Vagina (tissue), 2 donors: Measurements from ENCODE around the gene PNMA6F. TPM values are rescaled to one million over a fixed set of nuclear protein-coding genes. Genes with fewer than 3 reads are reported as not detected.
A peak's percentile ranks its signal among the peaks of the same experiment; 100 is the strongest.
"Not testable (repeated sequence)": the region's sequence is repeated elsewhere in the genome, so short reads cannot be mapped to it uniquely, and the experiment has no call there.

Experiments
- DNase-seq, 2 donors: peaks; one replicate each; pipeline ENCODE4 v3.0.0-alpha.2; 2017; ENCODE audit errors: extremely low spot score in 2 of 2
- H3K27ac ChIP-seq: fragments of 200-600 bp; sonication (generic); one replicate; pipeline ENCODE4 v1.5.1; 2019
- H3K27me3 ChIP-seq: fragments of 200-600 bp; sonication (generic); one replicate; pipeline ENCODE4 v1.5.1; 2019
- H3K36me3 ChIP-seq, 2 donors: fragments of 200-600 bp; sonication (generic); one replicate each; pipeline ENCODE4 v1.5.1; 2017 to 2019
- H3K4me1 ChIP-seq: fragments of 200-600 bp; sonication (generic); one replicate; pipeline ENCODE4 v1.5.1; 2019
- H3K4me3 ChIP-seq, 2 donors: fragments of 200-600 bp; sonication (generic); 1 replicate in 1 of 2; 2 replicates in 1 of 2; pipeline ENCODE4 v1.5.1; 2016 to 2019
- H3K9me3 ChIP-seq: fragments of 200-600 bp; sonication (generic); one replicate; pipeline ENCODE4 v1.5.1; 2019
- POLR2A ChIP-seq, 2 donors: fragments of 450-650 bp; IDR thresholded peaks; one replicate each; pipeline ENCODE4 v1.6.1; 2017; ENCODE audit warnings: antibody characterized with exemption in 2 of 2, mild to moderate bottlenecking in 2 of 2, moderate library complexity in 2 of 2
- POLR2AphosphoS5 ChIP-seq, 2 donors: sonication (generic); formaldehyde crosslinking; IDR thresholded peaks; one replicate each; pipeline ENCODE4 v1.9.0; 2017; ENCODE audit warnings: antibody characterized with exemption in 2 of 2, mild to moderate bottlenecking in 2 of 2, low read depth in 1 of 2; ENCODE audit not compliant: insufficient read depth in 1 of 2
- intact Hi-C: fragments of 100-400 bp; cut with DNase I; formaldehyde crosslinking; loops from one replicate; pipeline ENCODE4 v1.15.1; 2023
- total RNA-seq: library from RNA; depleted of rRNA; stranded (reverse); fragments of >200 nt; gene quantifications from one replicate; pipeline ENCODE4 v1.2.3, GENCODE V29; 2016
- TF ChIP-seq, protein P1 (sequence below), 3 experiments: fragments of 450-650 bp in 2 of 3; fragments of 200-600 bp in 1 of 3; sonication (generic) in 1 of 3; IDR thresholded peaks; one replicate each; pipeline ENCODE4 v1.5.1; 2017 to 2019; ENCODE audit warnings: antibody characterized with exemption in 3 of 3, mild to moderate bottlenecking in 2 of 3, moderate library complexity in 2 of 3

The PNMA6F gene
- total RNA-seq, 1 donor from 2014 or later: not detected

DNA sequence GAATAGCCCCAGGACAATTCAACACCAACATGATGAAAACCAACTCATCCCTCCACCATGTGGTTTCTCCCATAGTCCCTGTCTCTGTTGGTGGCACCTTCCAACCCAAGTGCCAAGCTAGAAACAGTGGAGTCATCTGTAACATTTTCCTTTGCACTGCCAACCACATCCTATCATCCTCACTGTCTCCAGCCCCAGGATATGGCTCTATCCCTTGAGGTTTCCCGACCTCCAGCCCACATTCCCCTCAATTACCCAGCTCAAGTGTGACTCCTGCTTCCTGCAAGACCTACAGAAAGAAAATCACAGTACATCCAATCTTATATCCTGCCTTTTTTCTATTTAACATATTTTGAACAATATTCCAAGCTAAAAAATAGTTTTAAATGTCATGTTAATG, 24.2 kb downstream of the PNMA6F start:
- H3K4me3 ChIP-seq: no peak overlapping the region
- H3K9me3 ChIP-seq: no peaks in the 10 kb centered on the region
- no peak for DNase-seq
- intact Hi-C loops: no loop called here
- no peaks in the 10 kb centered on the region for H3K4me1 ChIP-seq
- no peaks in the 10 kb centered on the region for H3K36me3 ChIP-seq
- no peak overlapping the region for H3K27ac ChIP-seq
- TF ChIP-seq, protein P1, sequence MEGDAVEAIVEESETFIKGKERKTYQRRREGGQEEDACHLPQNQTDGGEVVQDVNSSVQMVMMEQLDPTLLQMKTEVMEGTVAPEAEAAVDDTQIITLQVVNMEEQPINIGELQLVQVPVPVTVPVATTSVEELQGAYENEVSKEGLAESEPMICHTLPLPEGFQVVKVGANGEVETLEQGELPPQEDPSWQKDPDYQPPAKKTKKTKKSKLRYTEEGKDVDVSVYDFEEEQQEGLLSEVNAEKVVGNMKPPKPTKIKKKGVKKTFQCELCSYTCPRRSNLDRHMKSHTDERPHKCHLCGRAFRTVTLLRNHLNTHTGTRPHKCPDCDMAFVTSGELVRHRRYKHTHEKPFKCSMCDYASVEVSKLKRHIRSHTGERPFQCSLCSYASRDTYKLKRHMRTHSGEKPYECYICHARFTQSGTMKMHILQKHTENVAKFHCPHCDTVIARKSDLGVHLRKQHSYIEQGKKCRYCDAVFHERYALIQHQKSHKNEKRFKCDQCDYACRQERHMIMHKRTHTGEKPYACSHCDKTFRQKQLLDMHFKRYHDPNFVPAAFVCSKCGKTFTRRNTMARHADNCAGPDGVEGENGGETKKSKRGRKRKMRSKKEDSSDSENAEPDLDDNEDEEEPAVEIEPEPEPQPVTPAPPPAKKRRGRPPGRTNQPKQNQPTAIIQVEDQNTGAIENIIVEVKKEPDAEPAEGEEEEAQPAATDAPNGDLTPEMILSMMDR (IDR thresholded peaks at IDR 0.05): no peak
- TF ChIP-seq POLR2A (IDR thresholded peaks at IDR 0.05) (no peak), POLR2AphosphoS5 (IDR thresholded peaks at IDR 0.05; ENCODE audit: insufficient read depth in 1 of 2, low read depth in 1 of 2) (no peak)
- H3K27me3 ChIP-seq: no peaks in the 10 kb centered on the region

DNA sequence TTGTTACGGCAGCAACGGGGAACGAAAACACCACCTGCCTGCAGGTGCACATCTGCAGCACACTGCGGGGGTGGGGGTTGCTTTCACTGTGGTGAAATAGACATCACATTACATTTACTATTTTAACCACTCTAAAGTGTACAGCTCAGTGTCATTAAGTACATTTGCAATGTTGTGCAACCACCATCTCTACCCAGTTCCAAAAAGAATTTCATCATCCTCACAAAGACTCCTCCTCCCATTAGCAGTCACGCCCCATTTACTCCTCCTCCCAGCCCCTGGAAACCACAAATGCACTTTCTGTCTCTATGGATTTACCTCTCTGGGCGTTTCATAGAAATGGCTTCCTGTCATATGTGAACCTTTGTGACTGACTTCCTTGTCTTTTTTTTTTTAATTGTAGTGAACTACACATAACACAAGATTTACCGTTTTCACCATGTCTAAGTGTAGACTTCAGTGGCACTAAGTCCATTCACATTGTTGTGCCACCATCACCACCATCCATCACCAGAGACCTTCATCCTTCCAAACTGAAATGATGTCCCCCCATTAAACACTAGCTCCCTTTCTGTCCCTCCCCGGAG, 28.0 kb downstream of the PNMA6F start:
- intact Hi-C loops, H3K9me3 ChIP-seq, H3K27me3 ChIP-seq, H3K4me1 ChIP-seq, H3K4me3 ChIP-seq, H3K36me3 ChIP-seq, H3K27ac ChIP-seq, DNase-seq: not testable (repeated sequence)

DNA sequence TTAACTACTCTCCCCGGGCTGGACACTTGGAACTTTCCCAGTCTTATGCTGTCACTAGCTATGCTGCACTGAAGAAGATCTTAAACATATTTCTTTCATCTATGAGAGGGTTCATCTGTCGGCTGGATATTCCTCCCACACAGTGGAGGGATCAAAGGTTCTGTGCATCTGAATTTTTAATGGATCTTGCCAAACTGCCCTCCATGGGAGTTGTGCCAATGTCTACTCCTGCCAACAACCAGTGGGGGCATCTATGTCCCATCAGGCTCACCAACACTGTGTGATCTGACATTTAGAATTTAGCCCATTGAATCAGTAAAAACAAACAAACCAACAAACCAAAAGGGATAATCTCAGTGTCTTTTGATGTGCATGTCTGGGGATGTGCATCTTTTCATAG, 32.8 kb downstream of the PNMA6F start:
- H3K36me3 ChIP-seq, H3K27me3 ChIP-seq, H3K4me1 ChIP-seq, H3K4me3 ChIP-seq, DNase-seq, intact Hi-C loops, H3K27ac ChIP-seq, H3K9me3 ChIP-seq: not testable (repeated sequence)

DNA sequence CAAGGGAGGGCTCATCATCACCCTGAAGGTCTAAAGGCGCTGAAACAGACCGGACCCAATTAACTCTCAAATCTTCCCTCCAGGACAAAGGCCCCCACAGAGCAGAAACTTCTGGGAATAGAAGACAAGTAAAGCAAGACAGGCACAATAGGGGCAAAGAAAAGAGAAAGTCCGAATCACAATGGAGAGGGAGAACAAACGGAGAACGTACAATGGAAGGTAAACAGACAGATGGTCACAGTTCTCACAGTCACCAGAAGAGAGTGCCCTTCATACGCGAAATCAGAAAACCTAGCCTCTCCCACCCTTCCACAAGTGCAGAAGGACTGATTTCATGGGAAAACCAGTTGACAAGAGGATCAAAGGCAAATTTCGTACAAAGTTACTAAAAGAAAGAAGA, 35.9 kb downstream of the PNMA6F start:
- H3K36me3 ChIP-seq, H3K27me3 ChIP-seq, intact Hi-C loops, DNase-seq, H3K4me1 ChIP-seq, H3K27ac ChIP-seq, H3K4me3 ChIP-seq, H3K9me3 ChIP-seq: not testable (repeated sequence)

DNA sequence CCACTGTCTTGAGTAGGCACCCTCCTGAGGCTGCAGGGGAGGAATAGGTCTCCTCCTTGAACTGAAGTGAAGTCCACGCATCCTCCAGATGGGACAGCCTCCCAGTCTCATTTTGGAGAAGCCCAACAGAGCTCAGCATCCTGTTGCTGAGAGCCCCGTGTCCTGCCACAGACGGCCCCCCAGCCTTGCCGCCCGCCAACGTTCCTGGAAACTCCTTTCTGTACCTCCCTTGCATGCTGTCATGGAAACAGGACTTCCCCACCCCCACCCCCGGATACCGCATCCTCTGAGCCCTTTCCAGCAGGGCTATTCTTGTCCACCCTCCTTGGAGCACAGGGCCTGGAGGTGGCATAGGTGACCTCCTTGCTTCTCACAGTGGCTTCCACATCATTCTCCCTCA, 37.6 kb downstream of the PNMA6F start:
- H3K36me3 ChIP-seq, H3K27me3 ChIP-seq, DNase-seq, H3K9me3 ChIP-seq, H3K4me1 ChIP-seq, H3K27ac ChIP-seq, intact Hi-C loops, H3K4me3 ChIP-seq: not testable (repeated sequence)

DNA sequence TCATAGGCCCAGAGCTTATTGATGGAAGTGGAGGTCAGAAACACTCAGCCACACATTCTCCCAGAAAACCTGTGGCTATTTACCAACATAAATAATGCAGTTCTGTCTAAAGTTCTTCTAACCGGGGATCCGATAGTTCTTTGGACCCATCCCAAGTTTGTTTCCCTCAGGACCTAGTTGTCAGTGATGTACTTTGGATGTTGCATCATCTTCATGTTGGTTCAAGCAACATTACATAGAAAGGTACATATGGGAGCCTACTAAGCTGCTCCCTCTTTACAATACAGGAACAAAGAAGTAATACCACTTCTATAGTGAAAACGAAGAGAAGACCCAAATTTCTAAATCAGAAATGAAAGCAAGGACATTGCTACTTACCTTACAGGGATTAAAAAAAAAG, 39.8 kb downstream of the PNMA6F start:
- H3K27me3 ChIP-seq, intact Hi-C loops, H3K27ac ChIP-seq, H3K4me3 ChIP-seq, H3K36me3 ChIP-seq, H3K4me1 ChIP-seq, DNase-seq, H3K9me3 ChIP-seq: not testable (repeated sequence)

DNA sequence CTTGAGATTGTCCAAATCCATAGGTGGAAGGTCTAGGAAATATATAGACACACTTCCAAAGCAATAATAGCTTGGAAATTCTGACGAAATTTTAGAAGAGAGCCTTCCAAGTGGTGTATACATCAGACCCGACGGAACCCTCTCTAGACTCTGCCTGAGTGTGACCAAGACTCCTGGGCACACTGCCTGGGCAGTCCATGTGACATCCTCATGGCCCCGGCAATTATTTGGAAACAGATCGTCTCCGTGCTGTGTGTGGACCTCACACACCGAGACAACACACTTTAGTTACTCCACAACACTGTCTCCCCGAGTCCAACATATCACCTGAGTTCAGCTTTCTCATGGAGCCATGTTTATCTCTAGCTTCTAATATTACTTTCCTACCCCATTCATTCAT, 42.3 kb downstream of the PNMA6F start:
- DNase-seq: not testable (repeated sequence)

DNA sequence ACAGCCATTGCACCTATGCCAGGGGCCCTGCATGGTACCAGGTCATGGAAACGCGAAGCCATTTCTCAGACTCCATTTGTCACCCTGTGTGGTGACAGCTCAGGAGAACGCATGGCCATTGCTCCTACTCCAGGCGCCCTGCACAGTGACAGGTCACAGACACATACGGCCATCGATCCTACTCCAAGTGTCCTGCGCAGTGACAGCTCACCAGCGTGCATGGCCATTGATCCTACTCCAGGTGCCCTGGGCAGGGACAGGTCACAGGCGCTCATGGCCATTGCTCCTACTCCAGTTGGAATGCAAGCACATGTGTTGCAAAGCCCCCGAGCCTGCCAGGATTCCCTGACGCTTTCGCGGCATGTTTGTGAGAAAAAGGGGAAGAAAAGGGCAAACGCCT, 45.5 kb downstream of the PNMA6F start:
- DNase-seq, H3K9me3 ChIP-seq, H3K4me1 ChIP-seq, H3K36me3 ChIP-seq, H3K27me3 ChIP-seq, H3K27ac ChIP-seq, intact Hi-C loops, H3K4me3 ChIP-seq: not testable (repeated sequence)

More for the DNA sequence above, 42.3 kb downstream of the PNMA6F start:
- H3K9me3 ChIP-seq, H3K36me3 ChIP-seq, intact Hi-C loops, H3K27ac ChIP-seq, H3K27me3 ChIP-seq, H3K4me3 ChIP-seq, H3K4me1 ChIP-seq: not testable (repeated sequence)

DNA sequence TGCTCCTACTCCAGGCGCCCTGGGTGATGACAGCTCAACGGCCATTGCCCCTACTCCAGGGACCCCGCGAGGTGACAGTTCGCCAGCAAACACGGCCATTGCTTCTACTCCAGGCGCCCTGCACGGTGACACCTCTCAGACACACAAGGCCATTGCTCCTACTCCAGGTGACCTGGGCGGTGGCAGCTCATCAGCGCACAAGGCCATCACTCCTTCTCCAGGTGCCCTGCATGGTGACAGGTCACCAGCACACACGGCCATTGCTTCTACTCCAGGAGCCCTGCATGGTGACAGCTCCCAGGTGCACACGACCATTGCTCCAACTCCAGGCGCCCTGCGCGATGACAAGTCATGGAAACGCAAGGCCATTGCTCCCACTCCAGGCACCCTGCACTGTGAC, 46.1 kb downstream of the PNMA6F start:
- H3K27ac ChIP-seq, H3K9me3 ChIP-seq, DNase-seq, H3K4me1 ChIP-seq, intact Hi-C loops, H3K36me3 ChIP-seq, H3K4me3 ChIP-seq, H3K27me3 ChIP-seq: not testable (repeated sequence)

DNA sequence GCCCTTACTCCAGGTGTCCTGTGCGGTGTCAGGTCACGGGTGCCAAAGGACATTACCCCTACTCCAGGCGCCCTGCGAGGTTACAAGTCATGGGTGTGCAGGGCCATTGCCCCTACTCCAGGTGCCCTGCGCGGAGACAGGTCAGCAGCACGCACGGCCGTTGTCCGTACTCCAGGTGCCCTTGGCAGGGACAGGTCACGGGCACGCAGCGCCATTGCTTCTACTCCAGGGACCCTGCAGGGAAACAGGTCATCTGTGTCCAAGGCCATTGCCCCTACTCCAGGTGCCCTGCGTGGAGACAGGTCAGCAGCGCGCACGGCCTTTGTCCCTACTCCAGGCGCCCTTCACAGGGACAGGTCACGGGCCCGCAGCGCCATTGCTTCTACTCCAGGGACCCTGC, 49.0 kb downstream of the PNMA6F start:
- peak in 1 of 2 donors; percentile 47 for DNase-seq
- H3K27me3 ChIP-seq, H3K4me1 ChIP-seq, H3K27ac ChIP-seq, H3K9me3 ChIP-seq, intact Hi-C loops, H3K4me3 ChIP-seq, H3K36me3 ChIP-seq: not testable (repeated sequence)

DNA sequence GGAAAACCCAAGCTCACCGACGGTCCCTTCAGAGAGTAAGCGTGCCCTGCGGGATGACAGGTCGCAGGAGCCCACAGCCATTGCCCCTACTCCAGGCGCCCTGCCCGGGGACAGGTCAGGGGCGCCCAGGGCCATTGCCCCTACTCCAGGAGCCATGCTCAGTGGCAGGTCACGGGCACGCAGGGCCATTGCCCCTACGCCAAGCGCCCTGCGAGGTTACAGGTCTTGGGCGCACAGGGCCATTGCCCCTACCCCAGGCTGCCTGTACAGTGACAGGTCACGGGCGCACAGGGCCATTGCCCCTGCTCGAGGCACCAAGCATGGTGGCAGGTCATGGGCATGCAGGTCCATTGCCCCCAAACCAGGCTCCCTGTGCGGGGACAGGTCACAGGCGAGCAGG, 49.5 kb downstream of the PNMA6F start:
- H3K9me3 ChIP-seq, intact Hi-C loops, DNase-seq: not testable (repeated sequence)

More for the DNA sequence above, 49.5 kb downstream of the PNMA6F start:
- H3K27me3 ChIP-seq, H3K4me1 ChIP-seq, H3K4me3 ChIP-seq, H3K27ac ChIP-seq, H3K36me3 ChIP-seq: not testable (repeated sequence)
